ENCODE measurements around the gene LRRC36. TPM values are rescaled to one million over a fixed set of nuclear protein-coding genes. Genes with fewer than 3 reads are reported as not detected.
A peak's percentile ranks its signal among the peaks of the same experiment; 100 is the strongest.

LRRC36 gene
- total and polyA plus RNA-seq, 2 of the 13 experiments (the other 11 are each of a cell fraction or from before 2014, with no cell fraction given): 0.12 to 0.15 TPM

DNA sequence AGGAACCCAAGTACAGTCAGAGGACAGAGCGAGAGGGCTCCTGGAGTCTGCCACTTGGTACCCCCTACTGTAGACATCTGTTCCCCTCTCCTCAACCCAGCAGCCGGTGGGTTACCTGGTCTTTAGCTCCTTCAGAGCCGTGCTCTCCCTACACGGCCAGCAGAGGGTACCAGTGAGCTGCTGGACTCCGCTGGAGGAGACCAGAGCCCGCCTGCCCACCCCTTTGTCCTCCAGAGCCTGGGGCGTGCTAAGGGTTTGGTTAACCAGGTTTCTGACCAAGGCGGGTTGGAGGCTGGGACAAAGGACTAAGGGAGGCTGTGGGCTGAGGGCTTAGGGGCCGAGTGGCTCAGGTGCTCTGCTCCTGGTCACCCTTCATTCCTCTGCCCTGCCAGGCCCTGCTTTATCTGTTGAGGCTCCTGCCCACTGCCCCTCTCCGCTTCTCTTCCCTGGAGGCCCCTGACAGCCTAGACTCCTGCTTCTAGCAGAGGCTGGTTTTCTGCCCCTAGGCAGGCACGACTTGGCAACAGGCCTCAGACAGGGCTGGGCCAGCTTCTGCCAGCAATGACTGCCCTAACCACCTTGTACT is 101.6 kb downstream of the LRRC36 start (continued):
- 0 out of 4 replicates have a peak, but pooled peaks of 1 of the 2 experiments have one; percentile 61 for TF ChIP-seq KLF16 (CRISPR knock-in tag; IDR thresholded peaks at IDR 0.05)
- no peak for TF ChIP-seq ZNF10 (CRISPR knock-in tag; IDR thresholded peaks at IDR 0.05; ENCODE audit: borderline replicate concordance, low read depth)
- no peak for TF ChIP-seq DMAP1 (CRISPR knock-in tag; IDR thresholded peaks at IDR 0.05)
- TF ChIP-seq, protein P1, sequence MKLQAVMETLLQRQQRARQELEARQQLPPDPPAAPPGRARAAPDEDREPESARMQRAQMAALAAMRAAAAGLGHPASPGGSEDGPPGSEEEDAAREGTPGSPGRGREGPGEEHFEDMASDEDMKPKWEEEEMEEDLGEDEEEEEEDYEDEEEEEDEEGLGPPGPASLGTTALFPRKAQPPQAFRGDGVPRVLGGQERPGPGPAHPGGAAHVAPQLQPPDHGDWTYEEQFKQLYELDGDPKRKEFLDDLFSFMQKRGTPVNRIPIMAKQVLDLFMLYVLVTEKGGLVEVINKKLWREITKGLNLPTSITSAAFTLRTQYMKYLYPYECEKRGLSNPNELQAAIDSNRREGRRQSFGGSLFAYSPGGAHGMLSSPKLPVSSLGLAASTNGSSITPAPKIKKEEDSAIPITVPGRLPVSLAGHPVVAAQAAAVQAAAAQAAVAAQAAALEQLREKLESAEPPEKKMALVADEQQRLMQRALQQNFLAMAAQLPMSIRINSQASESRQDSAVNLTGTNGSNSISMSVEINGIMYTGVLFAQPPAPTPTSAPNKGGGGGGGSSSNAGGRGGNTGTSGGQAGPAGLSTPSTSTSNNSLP (IDR thresholded peaks at IDR 0.05; ENCODE audit: low read depth, low read length): no peak
- TF ChIP-seq, protein P2, sequence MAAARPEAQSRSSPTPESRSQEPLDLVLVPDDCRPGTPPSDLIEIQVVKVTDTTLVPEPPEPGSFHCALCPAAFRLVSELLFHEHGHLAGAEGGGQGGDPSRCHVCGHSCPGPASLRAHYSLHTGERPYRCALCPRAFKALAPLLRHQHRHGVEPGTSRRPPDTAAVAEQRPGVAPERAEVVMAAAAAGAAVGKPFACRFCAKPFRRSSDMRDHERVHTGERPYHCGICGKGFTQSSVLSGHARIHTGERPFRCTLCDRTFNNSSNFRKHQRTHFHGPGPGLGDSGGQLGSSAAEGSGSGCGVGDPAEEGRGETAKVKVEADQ (CRISPR knock-in tag; IDR thresholded peaks at IDR 0.05; ENCODE audit: borderline replicate concordance): 0 out of 2 replicates have a peak, but pooled peaks have one; percentile 29
- no peak for TF ChIP-seq TCF12 (IDR thresholded peaks at IDR 0.05)
- TF ChIP-seq TCF12 (CRISPR knock-in tag; IDR thresholded peaks at IDR 0.05): no peak
- TF ChIP-seq ZSCAN20 (CRISPR knock-in tag; IDR thresholded peaks at IDR 0.05; ENCODE audit: borderline replicate concordance): no peak
- peak; percentile 44; the same call in 1 of the 2 replicates for TF ChIP-seq NRL (CRISPR knock-in tag; IDR thresholded peaks at IDR 0.05; ENCODE audit: borderline replicate concordance)
- TF ChIP-seq, protein P3, sequence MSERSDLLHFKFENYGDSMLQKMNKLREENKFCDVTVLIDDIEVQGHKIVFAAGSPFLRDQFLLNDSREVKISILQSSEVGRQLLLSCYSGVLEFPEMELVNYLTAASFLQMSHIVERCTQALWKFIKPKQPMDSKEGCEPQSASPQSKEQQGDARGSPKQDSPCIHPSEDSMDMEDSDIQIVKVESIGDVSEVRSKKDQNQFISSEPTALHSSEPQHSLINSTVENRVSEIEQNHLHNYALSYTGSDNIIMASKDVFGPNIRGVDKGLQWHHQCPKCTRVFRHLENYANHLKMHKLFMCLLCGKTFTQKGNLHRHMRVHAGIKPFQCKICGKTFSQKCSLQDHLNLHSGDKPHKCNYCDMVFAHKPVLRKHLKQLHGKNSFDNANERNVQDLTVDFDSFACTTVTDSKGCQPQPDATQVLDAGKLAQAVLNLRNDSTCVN (CRISPR knock-in tag; IDR thresholded peaks at IDR 0.05; ENCODE audit: borderline replicate concordance): peak; percentile 55; the same call in 1 of the 2 replicates
- TF ChIP-seq POLR2A (IDR thresholded peaks at IDR 0.05; ENCODE audit: insufficient read depth in 1 of 2, low read depth in 2 of 2, low read length in 2 of 2): peak in 1 of 2 experiments; percentile 26; a peak in 2 of 4 replicates
- no peak for TF ChIP-seq SRSF1 (optimal IDR thresholded peaks at IDR 0.05; ENCODE audit: low read depth, low read length)
- TF ChIP-seq, protein P4, sequence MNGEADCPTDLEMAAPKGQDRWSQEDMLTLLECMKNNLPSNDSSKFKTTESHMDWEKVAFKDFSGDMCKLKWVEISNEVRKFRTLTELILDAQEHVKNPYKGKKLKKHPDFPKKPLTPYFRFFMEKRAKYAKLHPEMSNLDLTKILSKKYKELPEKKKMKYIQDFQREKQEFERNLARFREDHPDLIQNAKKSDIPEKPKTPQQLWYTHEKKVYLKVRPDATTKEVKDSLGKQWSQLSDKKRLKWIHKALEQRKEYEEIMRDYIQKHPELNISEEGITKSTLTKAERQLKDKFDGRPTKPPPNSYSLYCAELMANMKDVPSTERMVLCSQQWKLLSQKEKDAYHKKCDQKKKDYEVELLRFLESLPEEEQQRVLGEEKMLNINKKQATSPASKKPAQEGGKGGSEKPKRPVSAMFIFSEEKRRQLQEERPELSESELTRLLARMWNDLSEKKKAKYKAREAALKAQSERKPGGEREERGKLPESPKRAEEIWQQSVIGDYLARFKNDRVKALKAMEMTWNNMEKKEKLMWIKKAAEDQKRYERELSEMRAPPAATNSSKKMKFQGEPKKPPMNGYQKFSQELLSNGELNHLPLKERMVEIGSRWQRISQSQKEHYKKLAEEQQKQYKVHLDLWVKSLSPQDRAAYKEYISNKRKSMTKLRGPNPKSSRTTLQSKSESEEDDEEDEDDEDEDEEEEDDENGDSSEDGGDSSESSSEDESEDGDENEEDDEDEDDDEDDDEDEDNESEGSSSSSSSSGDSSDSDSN (CRISPR knock-in tag; IDR thresholded peaks at IDR 0.05): peak; percentile 53
- TF ChIP-seq, protein P5, sequence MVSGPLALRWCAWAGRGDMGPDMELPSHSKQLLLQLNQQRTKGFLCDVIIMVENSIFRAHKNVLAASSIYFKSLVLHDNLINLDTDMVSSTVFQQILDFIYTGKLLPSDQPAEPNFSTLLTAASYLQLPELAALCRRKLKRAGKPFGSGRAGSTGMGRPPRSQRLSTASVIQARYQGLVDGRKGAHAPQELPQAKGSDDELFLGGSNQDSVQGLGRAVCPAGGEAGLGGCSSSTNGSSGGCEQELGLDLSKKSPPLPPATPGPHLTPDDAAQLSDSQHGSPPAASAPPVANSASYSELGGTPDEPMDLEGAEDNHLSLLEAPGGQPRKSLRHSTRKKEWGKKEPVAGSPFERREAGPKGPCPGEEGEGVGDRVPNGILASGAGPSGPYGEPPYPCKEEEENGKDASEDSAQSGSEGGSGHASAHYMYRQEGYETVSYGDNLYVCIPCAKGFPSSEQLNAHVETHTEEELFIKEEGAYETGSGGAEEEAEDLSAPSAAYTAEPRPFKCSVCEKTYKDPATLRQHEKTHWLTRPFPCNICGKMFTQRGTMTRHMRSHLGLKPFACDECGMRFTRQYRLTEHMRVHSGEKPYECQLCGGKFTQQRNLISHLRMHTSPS (CRISPR knock-in tag; IDR thresholded peaks at IDR 0.05; ENCODE audit: low read depth): peak; percentile 49
- TF ChIP-seq, protein P6, sequence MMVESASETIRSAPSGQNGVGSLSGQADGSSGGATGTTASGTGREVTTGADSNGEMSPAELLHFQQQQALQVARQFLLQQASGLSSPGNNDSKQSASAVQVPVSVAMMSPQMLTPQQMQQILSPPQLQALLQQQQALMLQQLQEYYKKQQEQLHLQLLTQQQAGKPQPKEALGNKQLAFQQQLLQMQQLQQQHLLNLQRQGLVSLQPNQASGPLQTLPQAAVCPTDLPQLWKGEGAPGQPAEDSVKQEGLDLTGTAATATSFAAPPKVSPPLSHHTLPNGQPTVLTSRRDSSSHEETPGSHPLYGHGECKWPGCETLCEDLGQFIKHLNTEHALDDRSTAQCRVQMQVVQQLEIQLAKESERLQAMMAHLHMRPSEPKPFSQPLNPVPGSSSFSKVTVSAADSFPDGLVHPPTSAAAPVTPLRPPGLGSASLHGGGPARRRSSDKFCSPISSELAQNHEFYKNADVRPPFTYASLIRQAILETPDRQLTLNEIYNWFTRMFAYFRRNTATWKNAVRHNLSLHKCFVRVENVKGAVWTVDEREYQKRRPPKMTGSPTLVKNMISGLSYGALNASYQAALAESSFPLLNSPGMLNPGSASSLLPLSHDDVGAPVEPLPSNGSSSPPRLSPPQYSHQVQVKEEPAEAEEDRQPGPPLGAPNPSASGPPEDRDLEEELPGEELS (CRISPR knock-in tag; IDR thresholded peaks at IDR 0.05): no peak
- TF ChIP-seq, protein P7, sequence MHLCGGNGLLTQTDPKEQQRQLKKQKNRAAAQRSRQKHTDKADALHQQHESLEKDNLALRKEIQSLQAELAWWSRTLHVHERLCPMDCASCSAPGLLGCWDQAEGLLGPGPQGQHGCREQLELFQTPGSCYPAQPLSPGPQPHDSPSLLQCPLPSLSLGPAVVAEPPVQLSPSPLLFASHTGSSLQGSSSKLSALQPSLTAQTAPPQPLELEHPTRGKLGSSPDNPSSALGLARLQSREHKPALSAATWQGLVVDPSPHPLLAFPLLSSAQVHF (CRISPR knock-in tag; IDR thresholded peaks at IDR 0.05): no peak
- no peak; the same call in 1 of the 2 replicates for TF ChIP-seq SPEN (CRISPR knock-in tag; IDR thresholded peaks at IDR 0.05; ENCODE audit: low read depth)
- TF ChIP-seq HDAC6 (IDR thresholded peaks at IDR 0.05; ENCODE audit: low read depth, low read length): no peak
